GM23338 (cell line): ENCODE results near the gene FGF3. TPM values are rescaled to one million over a fixed set of nuclear protein-coding genes. Genes with fewer than 3 reads are reported as not detected.

ENCODE experiments used
- ATAC-seq: fragments of 200-7000 bp; cut with Tn5 transposase; 3 replicates; pipeline ENCODE4 v1.9.1; 2020
- DNase-seq: peaks from one replicate; pipeline ENCODE4 v3.0.0-alpha.2; 2015; ENCODE audit warnings: low spot score
- H2AFZ ChIP-seq: fragments of 200-600 bp; sonication (generic); 2 replicates; pipeline ENCODE4 v1.8.0; 2016; ENCODE audit warnings: antibody characterized with exemption, mild to moderate bottlenecking, moderate library complexity
- H3F3A ChIP-seq: fragments of 200-600 bp; sonication (generic); replicated peaks from 2 replicates; pipeline ENCODE4 v1.8.0; 2017; ENCODE audit warnings: antibody characterized with exemption, mixed run types, low read depth
- H3K27ac ChIP-seq: fragments of 200-600 bp; sonication (generic); 2 replicates; pipeline ENCODE4 v1.6.1; 2016; ENCODE audit warnings: low read depth
- H3K27me3 ChIP-seq: fragments of 200-600 bp; sonication (generic); 2 replicates; pipeline ENCODE4 v1.8.0; 2016; ENCODE audit warnings: mild to moderate bottlenecking, mixed run types, moderate library complexity; ENCODE audit not compliant: insufficient read depth
- H3K36me3 ChIP-seq: fragments of 200-600 bp; sonication (generic); 2 replicates; pipeline ENCODE4 v1.8.0; 2016; ENCODE audit warnings: mild to moderate bottlenecking; ENCODE audit not compliant: insufficient read depth
- H3K4me1 ChIP-seq: fragments of 200-600 bp; sonication (generic); 2 replicates; pipeline ENCODE4 v1.8.0; 2016; ENCODE audit warnings: mild to moderate bottlenecking, moderate library complexity; ENCODE audit not compliant: insufficient read depth
- H3K4me2 ChIP-seq: fragments of 200-600 bp; sonication (generic); 2 replicates; pipeline ENCODE4 v1.7.1; 2017; ENCODE audit warnings: mixed run types
- H3K4me3 ChIP-seq: fragments of 200-600 bp; sonication (generic); 2 replicates; pipeline ENCODE4 v1.6.1; 2016; ENCODE audit warnings: mixed run types
- H3K79me2 ChIP-seq: fragments of 200-600 bp; sonication (generic); replicated peaks from 2 replicates; pipeline ENCODE4 v1.8.0; 2017; ENCODE audit warnings: mild to moderate bottlenecking; ENCODE audit not compliant: insufficient read depth
- H3K9me2 ChIP-seq: fragments of 200-600 bp; sonication (generic); 2 replicates; pipeline ENCODE4 v1.8.0; 2017; ENCODE audit not compliant: insufficient read depth
- H4K20me1 ChIP-seq: fragments of 200-600 bp; sonication (generic); replicated peaks from 2 replicates; pipeline ENCODE4 v1.8.0; 2017; ENCODE audit warnings: mild to moderate bottlenecking; ENCODE audit not compliant: insufficient read depth
- H3K27ac Mint-ChIP-seq: 2 replicates; pipeline ENCODE4 v1.8.0; 2020; ENCODE audit warnings: inconsistent platforms, mild to moderate bottlenecking, moderate library complexity, mixed read lengths
- H3K27me3 Mint-ChIP-seq: 3 replicates; pipeline ENCODE4 v1.8.0; 2022; ENCODE audit warnings: low read depth, mild to moderate bottlenecking, moderate library complexity, mixed read lengths, inconsistent platforms; ENCODE audit not compliant: insufficient read depth, poor library complexity
- H3K36me3 Mint-ChIP-seq: 3 replicates; pipeline ENCODE4 v1.8.0; 2021; ENCODE audit warnings: low read depth, mild to moderate bottlenecking, inconsistent platforms, moderate library complexity, mixed read lengths
- H3K4me1 Mint-ChIP-seq: 3 replicates; pipeline ENCODE4 v1.8.0; 2020; ENCODE audit warnings: mild to moderate bottlenecking, inconsistent platforms, mixed read lengths
- H3K4me3 Mint-ChIP-seq: 3 replicates; pipeline ENCODE4 v1.8.0; 2021; ENCODE audit warnings: moderate library complexity, mild to moderate bottlenecking, inconsistent platforms, mixed read lengths
- H3K9me3 Mint-ChIP-seq: 3 replicates; pipeline ENCODE4 v1.8.0; 2020; ENCODE audit warnings: moderate library complexity, mild to moderate bottlenecking, inconsistent platforms, mixed read lengths
- CREB1 ChIP-seq: fragments of 250-450 bp; sonication (Bioruptor Pico); IDR thresholded peaks from 2 replicates; pipeline ENCODE4 v1.5.0; 2020; ENCODE audit warnings: low read depth, mild to moderate bottlenecking, moderate library complexity
- ETS1 ChIP-seq: IDR thresholded peaks from 2 replicates; pipeline ENCODE4 v1.6.1; 2016; ENCODE audit warnings: antibody characterized with exemption
- EZH2 ChIP-seq: fragments of 200-600 bp; sonication (generic); IDR thresholded peaks from one replicate; pipeline ENCODE4 v1.8.0; 2017; ENCODE audit warnings: antibody characterized with exemption, mild to moderate bottlenecking, low read depth; ENCODE audit not compliant: unreplicated experiment
- EZH2phosphoT487 ChIP-seq: fragments of 200-600 bp; sonication (generic); IDR thresholded peaks from one replicate; pipeline ENCODE4 v1.8.1; 2018; ENCODE audit warnings: antibody characterized with exemption; ENCODE audit not compliant: unreplicated experiment
- JUNB ChIP-seq: IDR thresholded peaks from one replicate; pipeline ENCODE4 v1.6.1; 2016; ENCODE audit warnings: antibody characterized with exemption; ENCODE audit not compliant: unreplicated experiment
- REST ChIP-seq: IDR thresholded peaks from one replicate; pipeline ENCODE4 v1.6.1; 2018; ENCODE audit warnings: antibody characterized with exemption; ENCODE audit not compliant: unreplicated experiment
- STAT1 ChIP-seq: IDR thresholded peaks from one replicate; pipeline ENCODE4 v1.6.1; 2016; ENCODE audit warnings: antibody characterized with exemption; ENCODE audit not compliant: unreplicated experiment
- ZNF114 ChIP-seq: fragments of 250-450 bp; sonication (Bioruptor Pico); IDR thresholded peaks from 2 replicates; pipeline ENCODE4 v1.5.0; 2020; ENCODE audit warnings: mild to moderate bottlenecking, moderate library complexity
- ZNF331 ChIP-seq: fragments of 250-450 bp; sonication (Bioruptor Pico); IDR thresholded peaks from 2 replicates; pipeline ENCODE4 v1.5.0; 2020; ENCODE audit warnings: low read depth, mild to moderate bottlenecking, moderate library complexity
- polyA plus RNA-seq: library from polyadenylated mRNA; unstranded; fragments of >200 nt; fragmentation: Nextera tagmentation; extraction: Ambion mirVana; gene quantifications from 2 replicates; pipeline ENCODE4 v1.2.1, GENCODE V29; 2016
- total RNA-seq: library from RNA; depleted of rRNA; stranded (reverse); fragments of >200 nt; shearing (Covaris generic); gene quantifications from 2 replicates; pipeline ENCODE4 v1.2.3, GENCODE V29; 2014

FGF3 gene
- total and polyA plus RNA-seq, 2 experiments from 2014 or later = 1.2 TPM; not detected in 1

GRCh38 chr11:69822676-69823494 lies 3.7 kb upstream of the FGF3 start:
- Histone ChIP-seq H3K27ac (no peak overlapping the region), H3K36me3 (no peaks in the 10 kb centered on the region), H3K79me2 (no peaks in the 10 kb centered on the region), H2AFZ (no peak overlapping the region), H4K20me1 (no peaks in the 10 kb centered on the region), H3F3A (no peaks in the 10 kb centered on the region), H3K9me2 (no peaks in the 10 kb centered on the region), H3K4me1 (no peaks in the 10 kb centered on the region; the same call in 1 of the 2 replicates), H3K4me3 (no peak overlapping the region), H3K4me2 (no peak overlapping the region), H3K27me3 (peaks cover 45% of the 10 kb centered on the region)
- peaks cover 50% of the 10 kb centered on the region for H3K27me3 Mint-ChIP-seq
- H3K9me3 Mint-ChIP-seq = no peaks in the 10 kb centered on the region; the same call in 2 of the 3 replicates
- no peak for ATAC-seq
- DNase-seq = no peak
- H3K36me3 Mint-ChIP-seq = no peaks in the 10 kb centered on the region; the same call in 2 of the 3 replicates
- TF ChIP-seq CREB1 (CRISPR knock-in tag) = no peak
- TF ChIP-seq EZH2phosphoT487 = no peak
- TF ChIP-seq REST = no peak
- TF ChIP-seq STAT1 = no peak
- TF ChIP-seq ZNF114 (CRISPR knock-in tag) = no peak
- no peak for TF ChIP-seq JUNB
- H3K4me1 Mint-ChIP-seq = peaks cover 4% of the 10 kb centered on the region
- no peak overlapping the region for H3K4me3 Mint-ChIP-seq
- H3K27ac Mint-ChIP-seq = no peak overlapping the region

- Mint-ChIP-seq H3K9me3 (no peaks in the 10 kb centered on the region; the same call in 2 of the 3 replicates), H3K27me3 (peaks cover 60% of the 10 kb centered on the region), H3K4me3 (no peak overlapping the region), H3K27ac (no peak overlapping the region), H3K4me1 (peaks cover 4% of the 10 kb centered on the region), H3K36me3 (no peaks in the 10 kb centered on the region; the same call in 2 of the 3 replicates)
- H3K4me2 ChIP-seq = no peak overlapping the region
- peaks cover 4% of the 10 kb centered on the region; the same call in 1 of the 2 replicates for H3K4me1 ChIP-seq
- H3K4me3 ChIP-seq = no peak overlapping the region
- H3K79me2 ChIP-seq = no peaks in the 10 kb centered on the region
- no peak overlapping the region for H2AFZ ChIP-seq
- H3K9me2 ChIP-seq = no peaks in the 10 kb centered on the region
- H4K20me1 ChIP-seq = no peaks in the 10 kb centered on the region
- H3F3A ChIP-seq = no peaks in the 10 kb centered on the region
- H3K36me3 ChIP-seq = no peaks in the 10 kb centered on the region
- no peak overlapping the region for H3K27ac ChIP-seq
- peaks cover 58% of the 10 kb centered on the region for H3K27me3 ChIP-seq
- ATAC-seq = no peak
- DNase-seq = no peak
- TF ChIP-seq EZH2phosphoT487 (no peak), STAT1 (no peak), ZNF331 (no peak), EZH2 (no peak), ETS1 (no peak), JUNB (no peak), ZNF114 (CRISPR knock-in tag) (no peak)
Measured at GRCh38 chr11:69821511-69822040, 2.4 kb upstream of the FGF3 start.
